GM10248 (cell line): ENCODE measurements around the gene EHD4.

ENCODE experiments used
- CTCF ChIA-PET: fragments of 300-600 bp; sonication (Branson Sonifier 250); formaldehyde crosslinking; extraction: SDS; loops from one replicate; lab custom pipeline; 2021; ENCODE audit warnings: antibody characterized with exemption; lab: Yijun Ruan, JAX
- POLR2A ChIA-PET: fragments of 350-650 bp; sonication (Branson Sonifier 250); formaldehyde crosslinking; extraction: SDS; loops from one replicate; lab custom pipeline; 2020; ENCODE audit warnings: antibody characterized with exemption; lab: Yijun Ruan, JAX
- DNase-seq: peaks from one replicate; pipeline ENCODE4 v3.0.0; 2012; ENCODE audit errors: extremely low spot score
- CTCF ChIP-seq: IDR thresholded peaks from 2 replicates; pipeline ENCODE4 v1.5.1; 2012; ENCODE audit warnings: mild to moderate bottlenecking, low read depth; ENCODE audit errors: extremely low read depth, missing control alignments, control extremely low read depth

The EHD4 gene

GRCh38 chr15:41918506-41919126, 53.7 kb downstream of the EHD4 start:
- POLR2A ChIA-PET, result no interaction called here
- DNase-seq, result no peak
- TF ChIP-seq CTCF, result no peak
- CTCF ChIA-PET, result interaction anchor here (1.0 to 3.3 kb wide), 4 partner anchors 14 to 18 kb away, joined by 3 to 24 read pairs (median 4); no protein-coding TSS in a partner anchor

GRCh38 chr15:41917767-41918430, 54.5 kb downstream of the EHD4 start:
- CTCF ChIA-PET, result interaction anchor here (1.2 to 3.3 kb wide), 4 partner anchors 10 to 18 kb away, joined by 3 to 24 read pairs (median 10); no protein-coding TSS in a partner anchor
- POLR2A ChIA-PET, result no interaction called here
- no peak for DNase-seq
- no peak for TF ChIP-seq CTCF

- no peak for TF ChIP-seq CTCF
- ChIA-PET POLR2A (no interaction called here), CTCF (interaction anchor here (0.8 to 3.3 kb wide), 8 partner anchors 8 to 57 kb away, joined by 3 to 24 read pairs (median 4); partner anchors contain the start of gene EHD4)
- no peak for DNase-seq
These were observed 56.9 kb downstream of the EHD4 start for GRCh38 chr15:41915255-41915994.

GRCh38 chr15:41914411-41914810, 57.9 kb downstream of the EHD4 start:
- CTCF ChIA-PET, result interaction anchor here (1.0 to 1.3 kb wide), 2 partner anchors 10 to 14 kb away, joined by 4 read pairs; no protein-coding TSS in a partner anchor
- no peak for DNase-seq
- POLR2A ChIA-PET, result interaction anchor here (0.7 kb wide), 1 partner anchor 58 kb away, joined by 4 read pairs; no protein-coding TSS in a partner anchor
- TF ChIP-seq CTCF, result no peak

GRCh38 chr15:41913256-41913655, 59.1 kb downstream of the EHD4 start:
- TF ChIP-seq CTCF, result no peak
- CTCF ChIA-PET, result interaction anchor here (0.7 to 0.9 kb wide), 2 partner anchors 9 to 18 kb away, joined by 3 read pairs; no protein-coding TSS in a partner anchor
- DNase-seq, result no peak
- POLR2A ChIA-PET, result no interaction called here
